HG02973 (cell line): Measurements from ENCODE around the gene PDILT.
"Not testable (repeated sequence)": the region's sequence is repeated elsewhere in the genome, so short reads cannot be mapped to it uniquely, and the experiment has no call there.

Source experiments
- ATAC-seq: cut with Tn5 transposase; IDR thresholded peaks from one replicate; pipeline ENCODE4 v1.9.1; 2021; ENCODE audit warnings: moderate library complexity; ENCODE audit not compliant: unreplicated experiment

Gene PDILT

DNA sequence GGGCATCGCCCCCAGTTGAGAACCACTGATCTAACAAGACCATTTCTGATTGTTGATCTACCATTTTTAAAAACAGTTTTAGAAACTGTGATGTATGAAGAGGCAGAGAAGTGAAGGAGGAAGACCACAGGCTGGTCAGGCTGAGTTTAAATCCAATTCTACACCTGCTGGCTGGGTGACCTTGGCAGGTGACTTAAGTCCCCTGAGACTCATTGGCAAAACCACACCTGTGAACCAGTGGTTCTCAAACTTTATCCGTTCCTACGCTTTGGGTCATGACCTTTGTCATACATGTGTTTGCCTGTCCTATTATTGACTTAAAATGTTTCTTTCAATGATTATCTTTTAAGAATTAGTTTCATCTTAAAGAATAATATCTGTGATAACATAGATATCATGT is 79.5 kb downstream of the PDILT start:
- ATAC-seq, result no peak

DNA sequence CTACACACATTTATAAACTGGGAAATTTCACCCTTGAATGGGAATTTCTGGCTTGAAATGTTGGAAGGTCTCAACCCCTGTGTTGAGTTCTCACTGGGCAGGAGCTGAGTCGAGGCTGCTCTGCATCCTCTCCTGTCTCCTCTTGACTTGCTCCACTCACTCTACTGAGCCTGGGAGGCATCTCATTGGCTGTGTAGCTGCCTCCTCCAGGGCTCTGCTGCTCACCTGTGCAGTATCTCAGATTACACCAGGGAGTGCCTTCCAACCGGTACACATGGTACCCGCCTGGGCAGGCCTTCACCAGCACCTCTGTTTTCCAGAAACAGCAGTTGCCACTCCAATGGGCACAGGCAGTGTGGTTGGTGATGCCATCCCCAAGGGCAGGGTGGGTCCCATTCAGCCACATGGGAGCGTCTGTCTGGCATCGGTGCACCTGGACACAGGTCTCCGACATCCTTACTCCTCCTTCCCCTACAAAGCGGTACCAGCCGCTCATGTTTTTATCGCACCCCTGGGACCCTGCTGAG is 80.9 kb downstream of the PDILT start:
- ATAC-seq, result no peak

DNA sequence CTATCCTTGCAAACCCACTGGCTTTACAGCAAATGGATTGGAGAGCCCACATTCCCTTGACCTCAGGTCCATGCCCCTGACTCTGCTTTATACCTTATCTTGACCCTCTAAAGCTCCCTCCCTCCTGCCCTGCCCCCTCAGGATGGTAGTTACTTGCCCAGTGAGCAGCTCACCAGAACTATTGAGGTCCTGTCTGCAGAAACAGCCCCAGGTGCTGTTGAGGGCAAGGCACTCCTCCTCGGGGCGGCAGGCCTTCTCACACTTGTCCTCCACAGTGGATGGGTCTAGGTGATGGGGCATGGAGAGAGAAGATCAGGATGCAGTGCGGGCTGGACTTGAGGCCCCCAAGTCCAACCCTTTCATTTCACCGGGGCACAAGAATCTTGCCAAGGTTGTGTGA is 81.8 kb downstream of the PDILT start:
- ATAC-seq, result no peak

DNA sequence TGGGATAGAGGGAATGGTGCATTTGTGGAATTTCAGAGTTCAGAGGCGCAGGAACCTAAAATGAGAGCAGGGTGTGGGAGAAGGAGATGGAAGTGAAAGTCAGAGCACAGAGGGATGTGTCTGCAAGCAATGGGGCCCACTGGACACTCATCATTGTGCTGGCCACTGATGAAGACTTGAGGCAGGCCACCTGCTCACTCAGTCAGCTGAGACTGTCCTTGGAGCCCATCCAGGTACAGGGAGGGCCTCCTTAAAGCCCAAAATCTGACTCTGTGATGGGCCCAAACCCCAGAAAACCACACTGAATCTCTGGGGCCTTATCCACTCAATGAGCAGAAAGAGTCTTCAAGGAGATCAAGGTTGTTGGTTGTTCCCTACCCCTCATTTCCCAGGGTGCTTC is 82.9 kb downstream of the PDILT start:
- ATAC-seq, result no peak

- ATAC-seq, result not testable (repeated sequence)
Observed at GRCh38 chr16:20321051-20321450, 83.5 kb downstream of the PDILT start.

- no peak for ATAC-seq
Observed at GRCh38 chr16:20320592-20320991, 83.9 kb downstream of the PDILT start.

GRCh38 chr16:20320178-20320577 is 84.4 kb downstream of the PDILT start:
- ATAC-seq, result no peak

DNA sequence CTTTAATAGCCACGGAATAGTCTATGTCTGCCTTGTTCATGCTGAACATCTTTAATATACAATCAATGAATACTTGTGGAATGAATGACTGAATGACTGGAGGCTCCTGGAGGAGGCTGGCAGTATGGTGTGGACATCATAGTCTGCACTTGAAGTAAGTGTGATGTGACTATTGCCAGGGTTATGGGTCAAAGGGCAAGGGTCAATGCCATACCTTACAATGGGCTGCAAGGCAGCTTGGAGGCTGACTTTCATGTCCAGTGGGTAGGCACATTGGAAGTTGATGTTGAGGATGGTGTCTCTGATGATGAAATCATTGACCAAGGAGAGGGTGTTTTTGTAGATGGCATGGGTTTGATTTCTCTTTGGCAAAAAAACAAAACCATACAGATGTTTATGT is 85.1 kb downstream of the PDILT start:
- no peak for ATAC-seq

- ATAC-seq, result no peak
Observed at GRCh38 chr16:20318437-20318836, 86.1 kb downstream of the PDILT start.

- no peak for ATAC-seq
Observed at GRCh38 chr16:20318006-20318405, 86.5 kb downstream of the PDILT start.

DNA sequence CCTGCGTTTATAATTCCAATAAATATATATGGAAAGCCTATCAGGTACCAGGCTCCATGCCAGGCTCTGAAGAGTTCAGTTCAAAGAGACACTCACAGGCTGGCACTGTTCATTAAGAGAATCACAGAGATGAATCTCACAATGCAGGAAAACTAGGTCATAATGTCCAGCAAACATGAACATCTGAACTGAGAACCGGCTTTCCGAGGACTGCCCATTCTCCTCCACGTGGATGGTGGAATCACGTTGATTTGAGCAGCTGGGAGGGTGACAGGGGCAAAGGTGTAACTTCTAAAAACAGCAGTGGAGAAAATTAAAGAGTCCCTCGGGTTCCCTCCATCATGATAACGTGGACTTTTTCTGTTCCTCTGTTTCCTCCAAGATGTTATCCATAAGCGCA is 87.4 kb downstream of the PDILT start:
- no peak for ATAC-seq

DNA sequence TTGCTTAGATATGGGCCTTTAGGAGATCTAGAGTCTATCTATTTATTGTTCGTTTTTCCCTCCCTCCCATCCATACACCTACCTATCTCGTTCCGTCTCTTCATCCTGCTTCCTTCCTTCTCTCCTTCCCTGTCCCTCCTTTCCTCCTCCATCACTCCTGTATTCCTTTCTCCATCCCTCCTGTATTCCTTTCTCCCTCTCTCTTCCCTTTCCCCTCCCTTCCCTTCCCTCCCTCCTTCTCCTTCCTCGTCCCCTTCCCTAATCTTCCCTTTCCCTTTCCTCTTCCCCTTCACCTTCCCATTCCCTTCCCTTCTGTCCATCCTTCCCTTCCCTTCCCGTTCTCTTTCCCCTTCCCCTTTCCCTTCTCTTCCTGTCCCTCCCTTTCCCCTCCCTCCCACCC is 87.8 kb downstream of the PDILT start:
- ATAC-seq, result no peak

GRCh38 chr16:20315764-20316163 is 88.8 kb downstream of the PDILT start:
- no peak for ATAC-seq

GRCh38 chr16:20314575-20314974 is 90.0 kb downstream of the PDILT start:
- no peak for ATAC-seq

DNA sequence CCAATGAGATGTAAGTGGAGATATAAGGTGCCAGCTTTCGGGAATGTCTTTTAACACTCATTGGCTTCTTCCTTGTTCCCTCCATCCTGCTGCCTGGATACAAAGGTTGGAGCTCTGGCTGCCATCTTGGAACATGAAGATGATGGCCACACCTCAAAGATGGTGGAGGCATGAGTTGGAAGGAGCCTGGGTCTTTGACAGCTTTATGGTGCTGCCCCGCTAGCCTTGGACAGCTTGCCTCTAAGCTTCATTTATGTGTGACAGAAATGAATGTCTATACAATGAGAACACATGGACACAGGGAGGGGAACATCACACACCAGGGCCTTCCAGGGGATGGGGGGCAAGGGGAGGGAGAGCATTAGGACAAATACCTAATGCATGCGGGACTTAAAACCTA is 90.8 kb downstream of the PDILT start:
- no peak for ATAC-seq

DNA sequence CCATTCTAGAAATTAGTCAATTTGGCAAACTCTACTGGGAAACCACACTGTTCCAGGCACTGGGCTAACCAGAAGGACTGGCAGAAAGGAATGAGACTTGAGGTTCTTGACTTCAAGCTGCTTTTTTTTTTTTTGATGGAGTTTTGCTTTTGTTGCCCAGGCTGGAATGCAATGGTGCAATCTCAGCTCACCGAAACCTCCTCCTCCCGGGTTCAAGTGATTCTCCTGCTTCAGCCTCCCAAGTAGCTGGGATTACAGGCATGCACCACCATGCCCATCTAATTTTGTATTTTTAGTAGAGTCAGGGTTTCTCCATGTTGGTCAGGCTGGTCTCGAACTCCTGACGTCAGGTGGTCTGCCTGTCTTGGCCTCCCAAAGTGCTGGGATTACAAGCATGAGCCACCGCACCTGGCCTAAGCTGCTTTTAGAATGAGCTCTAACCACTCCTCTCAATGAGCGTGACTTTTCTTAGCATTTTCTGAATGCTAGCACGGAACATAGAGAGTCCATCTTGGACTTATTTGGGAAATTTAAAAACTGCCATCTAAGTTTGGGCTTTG is 91.9 kb downstream of the PDILT start:
- ATAC-seq, result not testable (repeated sequence)

- ATAC-seq, result no peak
Observed at GRCh38 chr16:20311548-20311947, 93.0 kb downstream of the PDILT start.

GRCh38 chr16:20310421-20311395 is 93.8 kb downstream of the PDILT start:
- no peak for ATAC-seq

DNA sequence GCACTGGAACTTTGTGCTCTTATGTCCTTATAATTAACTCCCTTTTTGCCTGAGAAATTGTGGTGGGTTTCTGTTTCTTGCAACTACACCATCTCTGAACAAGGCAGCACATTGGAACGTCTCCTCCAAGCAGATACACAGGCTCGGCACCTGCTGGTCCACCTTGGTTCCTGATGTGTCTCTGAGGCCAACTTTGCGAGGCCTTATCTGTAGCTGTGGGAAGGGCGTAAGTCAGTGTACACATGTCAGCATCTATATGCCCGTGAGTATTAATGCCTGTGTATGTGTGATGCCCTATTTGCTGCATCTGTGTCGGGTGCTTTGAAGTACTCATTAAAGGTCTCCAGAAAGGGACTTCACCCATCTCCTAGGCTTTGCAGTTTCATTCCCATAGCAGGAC is 94.8 kb downstream of the PDILT start:
- no peak for ATAC-seq
